Measurements from ENCODE around the gene TRAPPC2L.
"Not testable (repeated sequence)": the region's sequence is repeated elsewhere in the genome, so short reads cannot be mapped to it uniquely, and the experiment has no call there.

GRCh38 chr16:88823646-88824045 lies 33.3 kb upstream of the TRAPPC2L start:
- TF ChIP-seq CTCF, POLR2A (IDR thresholded peaks at IDR 0.05): not testable (repeated sequence)

Data from heart left ventricle (tissue), 13 donors.